Pancreas (tissue), 10 donors: ENCODE data around the gene DTD1. TPM values are rescaled to one million over a fixed set of nuclear protein-coding genes. Genes with fewer than 3 reads are reported as not detected.

ENCODE experiments used
- ATAC-seq, 4 donors: fragments of 200-7000 bp; cut with Tn5 transposase; one replicate each; pipeline versions ENCODE4 v1.8.0 to v1.9.1; 2020; ENCODE audit warnings: mild to moderate bottlenecking in 4 of 4, moderate library complexity in 4 of 4
- DNase-seq, 6 donors: peaks; one replicate each; pipeline ENCODE4 v3.0.0-alpha.2; 2020
- FAIRE-seq: peaks from 2 replicates; lab custom pipeline; 2012; peaks lifted over from hg19 to GRCh38; lab: Jason Lieb, UNC
- H3K27ac ChIP-seq, 4 donors: fragments of 200-600 bp; sonication (generic); 1 replicate in 3 of 4; 2 replicates in 1 of 4; pipeline versions ENCODE4 v1.5.0 to v1.8.0; 2020
- H3K27me3 ChIP-seq, 4 donors: fragments of 200-600 bp; one replicate each; pipeline ENCODE4 v1.8.0; 2021
- H3K36me3 ChIP-seq, 3 donors: fragments of 200-600 bp; sonication (generic) in 1 of 3; one replicate each; pipeline versions ENCODE4 v1.5.0 to v1.8.0; 2020 to 2021
- H3K4me1 ChIP-seq, 3 donors: fragments of 200-600 bp; one replicate each; pipeline ENCODE4 v1.8.0; 2021
- H3K4me3 ChIP-seq, 4 donors: fragments of 200-600 bp; sonication (generic) in 2 of 4; one replicate each; pipeline versions ENCODE4 v1.5.0 to v1.8.0; 2020 to 2021
- H3K9me3 ChIP-seq, 4 donors: fragments of 200-600 bp; one replicate each; pipeline ENCODE4 v1.8.0; 2021
- CTCF ChIP-seq, 4 donors: fragments of 200-600 bp; sonication (generic) in 3 of 4; IDR thresholded peaks; one replicate each; pipeline versions ENCODE4 v1.5.0 to v1.8.0; 2021; ENCODE audit warnings: antibody characterized with exemption in 4 of 4
- WGBS, 2 donors: extraction: QIAGEN DNeasy Blood & Tissue Kit; methylation state at CpG; one replicate each; pipeline ENCODE4 v1.1.7; 2013; 5-methylcytosine and 5-hydroxymethylcytosine counted together
- intact Hi-C, 3 donors: fragments of 100-400 bp; cut with DNase I; formaldehyde crosslinking; loops; one replicate each; pipeline versions ENCODE4 v1.11.1 to v1.14.2; 2022
- polyA plus RNA-seq, 2 donors: library from polyadenylated mRNA; stranded (reverse); fragments of 200-250 nt; gene quantifications; one replicate each; pipeline ENCODE4 v1.2.3, GENCODE V29; 2013
- total RNA-seq, 6 donors: library from RNA; stranded (reverse); fragmentation: NEBNext Ultra II Directional in 4 of 6; extraction: Animal tissue kit (Norgen Biotek cat#: 25700) in 4 of 6; gene quantifications; one replicate each; pipeline versions ENCODE4 v1.2.1 to v1.2.4, GENCODE V29; 2021 to 2023
- donor health status: healthy with polysubstance abuse.
- donor health status: DM: no; HTN: no; CAD: no; lungs with moderate emphysema.
- donor health status: DM: no; HTN: no; CAD: no.
- donor health status: control.
- donor health status: control.
- donor health status: Bipolar disorder and iron deficiency.
- donor health status: DM: yes; HTN: yes; CAD: no.
- donor health status: DM: no; HTN: no; CAD: no.
- donor health status: DM: no; HTN: no; CAD: no.
- donor health status: DM: yes; HTN: yes; CAD: no.

Gene DTD1
- total and polyA plus RNA-seq, 8 donors = 7.4 to 20.6 (median 12.1) TPM

DNA sequence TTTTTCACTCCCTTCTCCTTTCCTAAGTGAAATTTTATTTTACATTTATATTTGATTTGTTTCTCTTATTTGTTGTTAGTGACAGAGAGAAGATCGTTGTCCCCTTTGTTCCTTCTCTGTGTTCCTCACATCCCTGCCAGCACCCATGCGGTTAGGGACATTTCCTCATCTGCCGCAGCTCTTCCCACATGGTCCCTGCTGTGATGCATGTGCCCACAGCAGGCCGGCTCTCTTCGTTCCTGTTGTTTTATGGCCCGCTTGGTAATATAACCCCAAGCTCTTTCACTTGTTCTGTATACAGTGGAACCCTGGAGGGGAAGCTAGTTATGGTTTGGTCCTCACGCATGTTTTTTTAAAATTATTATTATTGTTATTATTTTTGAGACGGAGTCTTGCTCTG is 23.6 kb downstream of the DTD1 start:
- no peaks in the 10 kb centered on the region for H3K4me1 ChIP-seq
- H3K36me3 ChIP-seq = no peaks in the 10 kb centered on the region
- TF ChIP-seq CTCF (IDR thresholded peaks at IDR 0.05) = no peak
- no peak overlapping the region for H3K4me3 ChIP-seq
- no peak overlapping the region for H3K27ac ChIP-seq
- H3K27me3 ChIP-seq = no peaks in the 10 kb centered on the region
- FAIRE-seq (no peak), DNase-seq (no peak), ATAC-seq (no peak)
- 91 to 97% methylated on average over 8 of the region's 8 CpGs for WGBS, 2 donors
- intact Hi-C loops = no loop called here
- H3K9me3 ChIP-seq = no peaks in the 10 kb centered on the region

GRCh38 chr20:18613553-18613952 is 25.7 kb downstream of the DTD1 start:
- 77 to 78% methylated on average over 2 of the region's 2 CpGs for WGBS, 2 donors
- Histone ChIP-seq H3K9me3 (no peaks in the 10 kb centered on the region), H3K36me3 (no peaks in the 10 kb centered on the region), H3K27me3 (no peaks in the 10 kb centered on the region), H3K4me3 (no peak overlapping the region), H3K27ac (no peak overlapping the region), H3K4me1 (no peaks in the 10 kb centered on the region)
- DNase-seq (no peak), FAIRE-seq (no peak), ATAC-seq (no peak)
- intact Hi-C loops = no loop called here
- no peak for TF ChIP-seq CTCF (IDR thresholded peaks at IDR 0.05)

DNA sequence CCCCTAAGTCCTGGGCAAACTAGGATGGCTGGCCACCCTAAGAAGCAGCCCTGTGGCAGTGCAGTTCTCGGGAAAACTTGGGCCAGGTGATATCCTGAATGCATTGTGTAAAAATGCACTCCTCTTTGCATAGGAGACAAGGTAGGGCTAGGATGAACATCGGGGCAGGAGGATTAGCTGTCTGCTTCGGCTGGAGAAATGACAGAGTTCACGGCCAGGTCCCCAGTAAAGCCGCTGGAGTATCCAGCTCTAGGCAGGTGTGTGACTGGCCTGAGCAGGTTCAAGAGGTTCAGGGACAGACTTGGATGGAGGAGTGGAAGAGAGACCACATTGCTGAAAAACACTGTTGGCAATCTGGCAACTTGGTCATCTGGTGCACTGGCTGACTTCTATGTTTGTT is 26.4 kb downstream of the DTD1 start:
- no peak for DNase-seq
- no peak for ATAC-seq
- intact Hi-C loops = no loop called here
- FAIRE-seq = no peak
- Histone ChIP-seq H3K4me1 (no peaks in the 10 kb centered on the region), H3K9me3 (no peaks in the 10 kb centered on the region), H3K27ac (no peak overlapping the region), H3K27me3 (no peaks in the 10 kb centered on the region), H3K36me3 (no peaks in the 10 kb centered on the region), H3K4me3 (no peak overlapping the region)
- 93 to 94% methylated on average over 5 of the region's 5 CpGs for WGBS, 2 donors
- no peak for TF ChIP-seq CTCF (IDR thresholded peaks at IDR 0.05)

- TF ChIP-seq CTCF (IDR thresholded peaks at IDR 0.05) = no peak
- intact Hi-C loops = no loop called here
- DNase-seq (no peak), ATAC-seq (no peak), FAIRE-seq (no peak)
- Histone ChIP-seq H3K9me3 (no peaks in the 10 kb centered on the region), H3K4me3 (no peak overlapping the region), H3K27ac (no peak overlapping the region), H3K36me3 (no peaks in the 10 kb centered on the region), H3K27me3 (no peaks in the 10 kb centered on the region), H3K4me1 (no peaks in the 10 kb centered on the region)
- 64 to 77% methylated on average over 5 of the region's 5 CpGs for WGBS, 2 donors
These were observed 27.3 kb downstream of the DTD1 start for GRCh38 chr20:18615020-18615650.

DNA sequence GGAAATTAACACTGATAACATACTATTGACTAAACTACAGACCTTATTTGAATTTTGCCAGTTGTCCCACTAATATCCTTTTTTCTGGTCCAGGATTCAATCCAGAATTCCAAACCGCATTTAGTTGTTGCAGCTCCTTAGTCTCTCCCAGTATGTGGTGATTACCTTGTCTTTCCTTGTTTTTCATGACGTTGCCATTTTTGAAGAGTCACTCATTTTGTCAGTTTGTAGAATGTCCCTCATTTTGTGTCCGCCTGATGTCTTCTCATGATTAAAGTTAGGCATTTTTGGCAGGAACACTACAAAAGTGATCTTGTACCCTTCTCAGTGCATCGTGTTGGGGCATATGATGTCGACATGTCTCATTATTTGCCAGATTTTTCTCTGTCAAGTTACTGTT is 33.1 kb downstream of the DTD1 start:
- WGBS, 2 donors = 92% methylated on average over 5 of the region's 5 CpGs
- H3K9me3 ChIP-seq = no peaks in the 10 kb centered on the region
- intact Hi-C loops = no loop called here

More for the DNA sequence above, 33.1 kb downstream of the DTD1 start:
- FAIRE-seq (no peak), DNase-seq (no peak), ATAC-seq (no peak)
- Histone ChIP-seq H3K4me1 (no peaks in the 10 kb centered on the region), H3K27me3 (no peaks in the 10 kb centered on the region), H3K4me3 (no peak overlapping the region), H3K36me3 (no peaks in the 10 kb centered on the region), H3K27ac (no peak overlapping the region)
- TF ChIP-seq CTCF (IDR thresholded peaks at IDR 0.05) = no peak
